ENCODE measurements around the gene FBXO39.

Gene FBXO39

DNA sequence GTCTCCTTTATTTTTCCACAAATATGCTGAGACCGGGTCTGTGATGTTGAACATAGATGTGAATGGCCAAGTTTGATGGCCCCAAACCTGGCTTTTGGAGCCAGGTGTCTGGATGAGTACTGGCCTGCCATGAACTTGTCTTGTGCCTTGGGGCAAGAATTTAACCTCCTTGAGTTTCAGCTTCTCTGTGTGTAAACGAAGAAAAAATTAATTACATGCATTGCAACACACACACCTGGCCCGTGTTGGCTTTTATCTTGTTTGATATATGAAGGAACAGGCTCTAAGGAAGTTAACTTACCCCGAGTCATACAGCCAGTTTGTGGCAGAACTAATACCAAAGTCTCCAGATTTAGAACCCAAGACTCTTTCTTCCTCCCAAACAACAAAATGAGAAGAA, 13.1 kb downstream of the FBXO39 start:
- TF ChIP-seq, protein P1, sequence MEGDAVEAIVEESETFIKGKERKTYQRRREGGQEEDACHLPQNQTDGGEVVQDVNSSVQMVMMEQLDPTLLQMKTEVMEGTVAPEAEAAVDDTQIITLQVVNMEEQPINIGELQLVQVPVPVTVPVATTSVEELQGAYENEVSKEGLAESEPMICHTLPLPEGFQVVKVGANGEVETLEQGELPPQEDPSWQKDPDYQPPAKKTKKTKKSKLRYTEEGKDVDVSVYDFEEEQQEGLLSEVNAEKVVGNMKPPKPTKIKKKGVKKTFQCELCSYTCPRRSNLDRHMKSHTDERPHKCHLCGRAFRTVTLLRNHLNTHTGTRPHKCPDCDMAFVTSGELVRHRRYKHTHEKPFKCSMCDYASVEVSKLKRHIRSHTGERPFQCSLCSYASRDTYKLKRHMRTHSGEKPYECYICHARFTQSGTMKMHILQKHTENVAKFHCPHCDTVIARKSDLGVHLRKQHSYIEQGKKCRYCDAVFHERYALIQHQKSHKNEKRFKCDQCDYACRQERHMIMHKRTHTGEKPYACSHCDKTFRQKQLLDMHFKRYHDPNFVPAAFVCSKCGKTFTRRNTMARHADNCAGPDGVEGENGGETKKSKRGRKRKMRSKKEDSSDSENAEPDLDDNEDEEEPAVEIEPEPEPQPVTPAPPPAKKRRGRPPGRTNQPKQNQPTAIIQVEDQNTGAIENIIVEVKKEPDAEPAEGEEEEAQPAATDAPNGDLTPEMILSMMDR (IDR thresholded peaks at IDR 0.05; ENCODE audit: low read depth, low read length) = no peak
- DNase-seq (ENCODE audit: extremely low read depth, low read depth) = no peak

DNA sequence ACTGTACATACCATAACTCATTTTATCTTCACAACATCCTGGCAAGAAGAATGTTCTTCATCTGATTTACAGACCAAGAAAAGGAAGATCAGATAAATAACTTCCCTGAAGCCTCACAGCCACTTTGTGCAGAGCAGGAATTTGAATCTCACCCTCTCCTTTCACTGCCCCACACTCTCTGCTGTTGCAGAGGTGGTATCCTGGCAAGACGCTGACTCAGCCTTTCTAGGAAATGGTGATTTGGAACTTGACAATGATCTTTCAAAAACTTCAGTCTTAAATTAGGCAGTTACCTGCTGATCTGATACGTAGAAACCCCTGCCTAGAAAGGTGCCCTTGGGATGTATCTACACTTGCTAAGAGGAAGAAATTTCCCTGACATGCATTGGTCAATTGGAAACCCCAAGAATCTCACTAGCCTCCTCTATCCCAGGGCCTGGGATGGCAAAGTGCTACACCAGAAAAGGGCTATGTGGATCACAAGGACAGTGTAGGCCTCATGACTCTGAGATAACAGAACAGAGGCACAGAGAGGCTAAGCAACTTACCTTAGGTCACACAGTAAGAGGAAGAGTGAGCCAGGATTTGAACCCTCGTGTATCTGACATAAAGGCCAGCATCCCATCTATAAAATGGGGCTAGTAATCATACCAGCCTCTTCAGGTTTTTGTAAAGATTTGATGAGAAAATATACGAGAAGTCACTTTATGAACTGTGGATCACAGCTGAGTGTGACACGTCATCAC, 17.9 kb downstream of the FBXO39 start:
- no peak for DNase-seq (ENCODE audit: extremely low read depth, low read depth)
- TF ChIP-seq, protein P1 (IDR thresholded peaks at IDR 0.05; ENCODE audit: low read depth, low read length) = no peak

DNA sequence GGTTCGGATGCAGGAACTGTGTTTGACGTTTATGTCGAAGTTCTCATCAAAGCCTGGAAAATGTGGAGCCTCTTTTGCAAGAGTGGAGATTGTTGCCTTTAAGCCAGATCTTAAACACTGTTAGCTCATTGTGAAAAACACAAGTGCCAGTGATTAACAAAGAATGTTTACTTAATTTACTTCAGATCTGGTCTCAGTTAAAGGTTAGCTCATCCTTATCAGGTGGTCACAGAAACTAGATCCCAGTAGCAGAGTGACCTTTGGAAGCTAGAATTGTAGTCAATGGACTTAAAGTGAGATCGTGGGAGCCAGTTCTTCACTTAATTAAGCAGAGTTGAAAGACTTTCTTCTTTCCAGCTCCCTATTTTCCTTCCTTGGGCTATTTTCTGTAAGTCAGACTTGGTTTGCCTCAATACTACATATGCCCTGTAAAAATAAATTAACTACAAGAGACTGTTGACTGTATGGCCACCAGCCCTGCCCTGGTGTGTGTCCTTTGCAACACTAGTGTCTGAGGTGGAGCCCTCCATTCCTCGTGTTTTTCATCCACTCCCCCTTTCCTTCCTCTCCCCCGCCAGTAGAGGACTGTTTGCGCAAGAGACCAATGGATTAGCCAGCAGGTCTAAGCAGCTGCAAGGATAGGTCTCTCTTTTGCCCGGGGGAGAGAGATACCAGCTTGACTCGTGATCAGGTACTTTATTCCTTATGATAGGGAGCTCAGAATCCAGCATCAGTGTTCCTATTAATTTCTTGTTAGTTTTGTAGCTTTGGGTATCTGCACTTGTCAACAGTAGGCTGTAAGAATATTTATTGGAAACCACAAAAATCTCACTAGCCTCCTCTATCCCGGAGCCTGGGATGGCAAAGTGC, 20.2 kb downstream of the FBXO39 start:
- TF ChIP-seq, protein P1 (IDR thresholded peaks at IDR 0.05; ENCODE audit: low read depth, low read length) = no peak
- no peak for DNase-seq (ENCODE audit: extremely low read depth, low read depth)

DNA sequence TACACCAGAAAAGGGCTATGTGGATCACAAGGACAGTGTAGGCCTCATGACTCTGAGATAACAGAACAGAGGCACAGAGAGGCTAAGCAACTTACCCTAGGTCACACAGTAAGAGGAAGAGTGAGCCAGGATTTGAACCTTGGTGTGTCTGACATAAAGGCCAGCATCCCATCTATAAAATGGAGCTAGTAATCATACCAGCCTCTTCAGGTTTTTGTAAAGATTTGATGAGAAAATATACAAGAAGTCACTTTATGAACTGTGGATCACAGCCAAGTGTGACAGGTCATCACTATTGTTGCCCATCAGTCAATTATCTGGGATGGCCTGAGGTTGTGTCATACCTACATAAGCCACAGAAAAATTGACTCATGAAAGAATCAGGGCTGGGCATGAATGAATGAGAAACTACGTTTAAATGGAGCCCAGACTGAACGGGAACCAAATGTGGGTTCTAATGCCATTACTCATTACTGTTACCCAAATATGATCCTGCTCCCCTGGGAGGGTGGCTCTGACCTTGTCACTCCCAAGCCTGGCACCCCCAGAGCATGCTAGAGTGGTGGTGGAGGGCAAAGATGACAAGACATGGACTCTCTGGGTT, 21.0 kb downstream of the FBXO39 start:
- DNase-seq (ENCODE audit: extremely low read depth, low read depth) = no peak
- TF ChIP-seq, protein P1 (IDR thresholded peaks at IDR 0.05; ENCODE audit: low read depth, low read length) = no peak

DNA sequence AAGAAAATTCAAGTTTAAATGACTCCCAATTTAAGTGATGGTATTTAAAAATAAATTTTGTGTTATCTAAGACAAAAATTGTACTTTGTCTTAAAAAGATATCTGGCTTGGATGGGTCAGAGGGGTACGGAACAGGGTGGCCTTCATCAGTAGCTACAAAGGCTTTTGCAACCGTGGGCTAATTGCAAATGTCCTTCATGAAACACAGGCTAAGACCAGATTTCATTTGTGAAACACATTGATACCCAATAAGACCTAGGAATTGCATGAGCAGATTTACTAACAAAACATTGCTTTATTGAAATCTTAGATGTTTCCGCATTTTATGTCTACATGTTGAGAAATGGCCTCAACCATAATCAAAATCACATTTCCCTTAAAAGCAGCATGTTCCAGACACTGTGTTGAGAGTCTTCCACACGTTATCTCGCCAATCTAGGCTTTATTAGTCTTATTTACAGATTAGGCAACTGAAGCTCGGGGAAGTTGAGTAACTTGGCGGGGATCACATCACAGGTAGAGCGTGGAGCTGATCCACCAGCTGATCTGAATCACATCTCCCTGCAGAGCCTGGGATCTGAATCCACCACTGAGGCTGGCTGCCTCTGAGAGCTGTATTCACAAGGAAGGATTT, 21.8 kb downstream of the FBXO39 start:
- DNase-seq (ENCODE audit: extremely low read depth, low read depth) = peak; percentile 29
- TF ChIP-seq, protein P1 (IDR thresholded peaks at IDR 0.05; ENCODE audit: low read depth, low read length) = no peak

DNA sequence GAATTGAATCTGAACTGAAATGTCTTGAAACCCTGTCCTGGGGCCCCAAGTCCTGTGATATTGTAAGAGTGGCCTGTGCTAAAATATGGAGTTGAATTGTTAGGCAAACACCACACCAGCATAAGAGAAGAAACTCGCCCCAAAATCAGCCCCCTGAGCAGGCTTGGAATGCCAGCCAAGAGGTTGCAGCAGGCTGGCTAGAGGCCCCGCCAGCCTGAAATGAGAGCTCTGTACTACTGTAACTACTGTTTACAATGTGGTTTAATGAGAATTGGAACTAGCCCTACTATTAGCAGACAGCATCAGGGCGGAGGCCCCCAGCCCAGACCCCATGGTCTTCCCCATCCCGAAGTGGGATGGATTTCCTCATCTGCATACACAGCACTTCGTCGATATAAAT, 23.7 kb downstream of the FBXO39 start:
- TF ChIP-seq, protein P1 (IDR thresholded peaks at IDR 0.05; ENCODE audit: low read depth, low read length) = no peak
- DNase-seq (ENCODE audit: extremely low read depth, low read depth) = no peak

Measured in AG09319 (cell line).